WTC11 (cell line): ENCODE data around the gene TMEFF2. TPM values are rescaled to one million over a fixed set of nuclear protein-coding genes. Genes with fewer than 3 reads are reported as not detected.

ENCODE experiments used
- ATAC-seq: fragments of 200-7000 bp; cut with Tn5 transposase; 2 replicates; pipeline ENCODE4 v1.10.0; 2021; ENCODE audit warnings: mild to moderate bottlenecking, moderate library complexity
- CTCF ChIA-PET: fragments of 300-600 bp; sonication (Branson Sonifier 250); formaldehyde crosslinking; loops from one replicate; lab custom pipeline; 2021; ENCODE audit warnings: antibody characterized with exemption; lab: Charles Lee
- POLR2A ChIA-PET: fragments of 350-600 bp; sonication (Branson Sonifier 250); formaldehyde crosslinking; loops from one replicate; lab custom pipeline; 2021; ENCODE audit warnings: antibody characterized with exemption; lab: Charles Lee
- DNase-seq: peaks from one replicate; pipeline ENCODE4 v3.0.0; 2021; ENCODE audit warnings: low spot score
- H3K27ac Mint-ChIP-seq: 2 replicates; pipeline ENCODE4 v1.8.0; 2021; ENCODE audit warnings: mixed read lengths
- H3K27me3 Mint-ChIP-seq: 2 replicates; pipeline ENCODE4 v1.8.0; 2021; ENCODE audit warnings: low read depth, mild to moderate bottlenecking, moderate library complexity, mixed read lengths
- H3K36me3 Mint-ChIP-seq: 2 replicates; pipeline ENCODE4 v1.8.0; 2021; ENCODE audit warnings: mixed read lengths
- H3K4me1 Mint-ChIP-seq: 2 replicates; pipeline ENCODE4 v1.8.0; 2022; ENCODE audit warnings: mixed read lengths
- H3K4me3 Mint-ChIP-seq: 2 replicates; pipeline ENCODE4 v1.8.0; 2021; ENCODE audit warnings: mild to moderate bottlenecking, moderate library complexity, mixed read lengths
- H3K9me3 Mint-ChIP-seq: 2 replicates; pipeline ENCODE4 v1.8.0; 2021; ENCODE audit warnings: mixed read lengths
- ELF4 ChIP-seq: sonication (generic); formaldehyde crosslinking; IDR thresholded peaks from 2 replicates; pipeline ENCODE4 v1.8.1; 2022; ENCODE audit warnings: low read depth, mild to moderate bottlenecking, moderate library complexity, missing genetic modification reagents
- FOXP1 ChIP-seq: sonication (generic); formaldehyde crosslinking; IDR thresholded peaks from 2 replicates; pipeline ENCODE4 v1.8.0; 2022; ENCODE audit warnings: missing genetic modification reagents, mild to moderate bottlenecking, moderate library complexity, borderline replicate concordance
- IRF2 ChIP-seq: sonication (generic); formaldehyde crosslinking; IDR thresholded peaks from 2 replicates; pipeline ENCODE4 v1.8.0; 2022; ENCODE audit warnings: low read depth, missing genetic modification reagents, borderline replicate concordance
- KAT7 ChIP-seq: sonication (generic); formaldehyde crosslinking; IDR thresholded peaks from 2 replicates; pipeline ENCODE4 v1.8.1; 2023; ENCODE audit warnings: missing genetic modification reagents, mild to moderate bottlenecking, borderline replicate concordance
- ZNF232 ChIP-seq: sonication (generic); formaldehyde crosslinking; IDR thresholded peaks from 2 replicates; pipeline ENCODE4 v1.8.0; 2022; ENCODE audit warnings: mild to moderate bottlenecking, missing genetic modification reagents
- total RNA-seq: library from RNA; stranded (reverse); gene quantifications from 3 replicates; pipeline ENCODE4 v1.2.3, GENCODE V29; 2021
- TF ChIP-seq, protein P1 (sequence below): sonication (generic); formaldehyde crosslinking; IDR thresholded peaks from 2 replicates; pipeline ENCODE4 v1.8.1; 2022; ENCODE audit warnings: missing genetic modification reagents, borderline replicate concordance
- TF ChIP-seq, protein P2 (sequence below): sonication (generic); formaldehyde crosslinking; IDR thresholded peaks from 2 replicates; pipeline ENCODE4 v1.8.0; 2022; ENCODE audit warnings: mild to moderate bottlenecking, missing genetic modification reagents
- TF ChIP-seq, protein P3 (sequence below): fragments of 250-450 bp; sonication (Bioruptor Pico); conservative IDR thresholded peaks from 2 replicates; pipeline ENCODE4 v1.9.0; 2021; ENCODE audit warnings: mild to moderate bottlenecking
- TF ChIP-seq, protein P4 (sequence below): fragments of 250-450 bp; sonication (Bioruptor Pico); IDR thresholded peaks from 2 replicates; pipeline ENCODE4 v1.8.0; 2021; ENCODE audit warnings: mild to moderate bottlenecking
- TF ChIP-seq, protein P5 (sequence below): sonication (generic); formaldehyde crosslinking; IDR thresholded peaks from 2 replicates; pipeline ENCODE4 v1.8.1; 2022; ENCODE audit warnings: low read depth, missing genetic modification reagents, borderline replicate concordance
- TF ChIP-seq, protein P6 (sequence below): sonication (generic); formaldehyde crosslinking; IDR thresholded peaks from 2 replicates; pipeline ENCODE4 v1.8.1; 2023; ENCODE audit warnings: mild to moderate bottlenecking, missing genetic modification reagents
- TF ChIP-seq, protein P7 (sequence below): sonication (generic); formaldehyde crosslinking; IDR thresholded peaks from 2 replicates; pipeline ENCODE4 v1.8.1; 2022; ENCODE audit warnings: low read depth, mild to moderate bottlenecking, moderate library complexity, missing genetic modification reagents, borderline replicate concordance

Gene TMEFF2
- total RNA-seq, 1 experiment from 2014 or later = 2.3 TPM

DNA sequence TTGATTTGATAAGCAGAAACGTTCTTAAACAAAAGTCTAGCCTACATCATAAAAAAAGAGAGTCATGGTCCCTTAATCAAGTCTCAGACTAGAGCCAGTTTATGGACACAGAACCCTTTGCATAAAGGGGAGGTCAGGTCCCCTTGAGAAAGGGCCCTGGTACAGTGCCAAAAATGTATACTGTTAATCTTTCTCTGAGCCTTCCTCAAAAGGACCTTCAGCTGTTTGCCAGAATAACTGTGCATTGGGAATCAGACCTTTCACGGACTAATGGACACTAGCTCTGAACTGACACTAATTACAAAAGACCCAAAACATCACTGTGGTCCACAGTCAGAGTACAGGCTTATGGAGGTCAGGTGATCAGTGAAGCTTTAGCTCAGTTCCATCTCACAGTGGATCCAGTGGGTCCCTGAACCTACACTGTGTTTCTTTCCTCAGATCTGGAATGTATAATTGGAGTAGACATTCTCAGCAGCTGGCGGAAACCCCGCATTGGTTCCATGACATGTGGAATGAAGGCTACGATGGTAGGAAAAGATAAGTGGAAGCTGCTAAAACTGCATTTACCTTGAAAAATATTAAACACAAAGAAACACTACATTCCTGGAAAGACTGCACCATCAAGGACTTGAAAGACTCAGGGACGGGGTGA lies 151.4 kb downstream of the TMEFF2 start (continued):
- TF ChIP-seq, protein P1, sequence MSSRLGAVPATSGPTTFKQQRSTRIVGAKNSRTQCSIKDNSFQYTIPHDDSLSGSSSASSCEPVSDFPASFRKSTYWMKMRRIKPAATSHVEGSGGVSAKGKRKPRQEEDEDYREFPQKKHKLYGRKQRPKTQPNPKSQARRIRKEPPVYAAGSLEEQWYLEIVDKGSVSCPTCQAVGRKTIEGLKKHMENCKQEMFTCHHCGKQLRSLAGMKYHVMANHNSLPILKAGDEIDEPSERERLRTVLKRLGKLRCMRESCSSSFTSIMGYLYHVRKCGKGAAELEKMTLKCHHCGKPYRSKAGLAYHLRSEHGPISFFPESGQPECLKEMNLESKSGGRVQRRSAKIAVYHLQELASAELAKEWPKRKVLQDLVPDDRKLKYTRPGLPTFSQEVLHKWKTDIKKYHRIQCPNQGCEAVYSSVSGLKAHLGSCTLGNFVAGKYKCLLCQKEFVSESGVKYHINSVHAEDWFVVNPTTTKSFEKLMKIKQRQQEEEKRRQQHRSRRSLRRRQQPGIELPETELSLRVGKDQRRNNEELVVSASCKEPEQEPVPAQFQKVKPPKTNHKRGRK (CRISPR knock-in tag) = no peak

DNA sequence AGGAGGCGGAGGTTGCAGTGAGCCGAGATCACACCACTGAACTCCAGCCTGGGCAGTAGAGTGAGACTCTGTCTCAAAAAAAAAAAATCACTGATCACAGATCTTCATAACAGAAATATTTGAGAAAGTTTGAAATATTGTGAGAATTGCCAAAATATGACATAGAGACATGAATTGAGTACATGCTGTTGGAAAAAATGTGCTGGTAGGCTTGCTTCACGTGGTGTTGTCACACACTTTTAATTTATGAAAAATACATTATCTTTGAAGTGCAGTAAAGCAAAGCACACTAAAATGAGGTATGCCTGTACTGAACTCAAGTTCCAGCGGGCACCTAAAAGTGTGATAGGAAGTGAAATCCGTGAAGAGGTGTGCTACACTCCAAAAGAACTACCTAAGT lies 152.6 kb downstream of the TMEFF2 start:
- TF ChIP-seq ELF4 (CRISPR knock-in tag) = no peak
- no peak for TF ChIP-seq FOXP1 (CRISPR knock-in tag)
- POLR2A ChIA-PET = no interaction called here
- ATAC-seq (no peak), DNase-seq (no peak)
- no peaks in the 10 kb centered on the region for H3K36me3 Mint-ChIP-seq
- no peaks in the 10 kb centered on the region for H3K9me3 Mint-ChIP-seq
- CTCF ChIA-PET = no interaction called here
- H3K4me3 Mint-ChIP-seq = no peak overlapping the region
- no peaks in the 10 kb centered on the region for H3K4me1 Mint-ChIP-seq
- H3K27me3 Mint-ChIP-seq = no peaks in the 10 kb centered on the region
- H3K27ac Mint-ChIP-seq = no peak overlapping the region

DNA sequence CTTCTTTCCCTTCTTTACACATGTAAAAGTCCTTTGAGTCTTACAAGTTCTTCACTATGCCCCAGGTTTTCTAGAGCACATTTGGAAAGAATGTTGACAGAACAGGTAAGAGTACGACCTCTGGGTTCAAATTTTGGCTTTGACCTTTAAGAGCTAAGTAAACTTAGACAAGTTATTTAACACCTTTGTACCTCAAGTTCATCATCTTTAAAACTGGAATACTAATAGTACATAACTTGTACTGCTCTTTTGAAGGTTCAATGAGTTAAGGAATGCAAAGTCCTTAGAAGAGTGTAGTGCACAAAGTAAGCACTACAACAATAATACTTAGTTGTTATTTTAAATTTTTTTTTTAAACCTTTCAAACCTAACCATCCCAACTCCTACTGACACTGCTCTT lies 156.6 kb downstream of the TMEFF2 start:
- Mint-ChIP-seq H3K4me1 (peaks cover 7% of the 10 kb centered on the region), H3K9me3 (no peaks in the 10 kb centered on the region), H3K27ac (no peak overlapping the region), H3K27me3 (no peaks in the 10 kb centered on the region), H3K36me3 (no peaks in the 10 kb centered on the region), H3K4me3 (no peak overlapping the region)
- TF ChIP-seq, protein P2, sequence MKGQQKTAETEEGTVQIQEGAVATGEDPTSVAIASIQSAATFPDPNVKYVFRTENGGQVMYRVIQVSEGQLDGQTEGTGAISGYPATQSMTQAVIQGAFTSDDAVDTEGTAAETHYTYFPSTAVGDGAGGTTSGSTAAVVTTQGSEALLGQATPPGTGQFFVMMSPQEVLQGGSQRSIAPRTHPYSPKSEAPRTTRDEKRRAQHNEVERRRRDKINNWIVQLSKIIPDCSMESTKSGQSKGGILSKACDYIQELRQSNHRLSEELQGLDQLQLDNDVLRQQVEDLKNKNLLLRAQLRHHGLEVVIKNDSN = no peak
- TF ChIP-seq ZNF232 (CRISPR knock-in tag) (no peak), KAT7 (CRISPR knock-in tag) (no peak)
- TF ChIP-seq, protein P3, sequence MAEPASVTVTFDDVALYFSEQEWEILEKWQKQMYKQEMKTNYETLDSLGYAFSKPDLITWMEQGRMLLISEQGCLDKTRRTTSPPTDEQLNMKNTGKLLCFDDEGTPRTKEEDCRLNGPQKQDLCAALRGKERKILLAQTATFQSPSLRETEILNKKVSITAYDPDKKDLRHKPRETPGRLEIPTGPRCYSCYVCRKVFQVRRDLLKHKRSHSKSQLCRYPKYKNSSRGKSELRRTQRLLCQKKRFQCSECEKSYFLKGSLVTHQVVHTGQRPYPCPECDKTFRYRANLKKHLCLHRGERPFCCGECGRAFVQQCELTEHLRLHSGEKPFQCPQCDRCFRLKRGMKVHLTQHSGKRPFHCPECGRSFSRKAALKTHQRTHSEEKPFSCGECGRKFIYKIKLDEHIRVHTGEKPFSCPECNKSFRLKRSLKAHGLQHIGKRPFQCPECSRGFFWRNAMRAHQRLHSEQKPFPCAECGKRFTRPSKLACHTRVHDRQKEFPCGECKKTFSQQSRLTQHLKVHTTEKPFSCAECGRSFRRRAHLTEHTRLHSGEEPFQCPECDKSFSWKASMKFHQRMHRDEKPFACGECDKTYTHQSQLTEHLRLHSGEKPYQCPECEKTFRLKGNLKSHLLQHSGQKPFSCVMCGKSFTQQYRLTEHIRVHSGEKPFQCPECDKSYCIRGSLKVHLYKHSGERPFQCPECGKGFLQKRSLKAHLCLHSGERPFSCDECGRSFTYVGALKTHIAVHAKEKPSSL (CRISPR knock-in tag) = no peak
- TF ChIP-seq, protein P4, sequence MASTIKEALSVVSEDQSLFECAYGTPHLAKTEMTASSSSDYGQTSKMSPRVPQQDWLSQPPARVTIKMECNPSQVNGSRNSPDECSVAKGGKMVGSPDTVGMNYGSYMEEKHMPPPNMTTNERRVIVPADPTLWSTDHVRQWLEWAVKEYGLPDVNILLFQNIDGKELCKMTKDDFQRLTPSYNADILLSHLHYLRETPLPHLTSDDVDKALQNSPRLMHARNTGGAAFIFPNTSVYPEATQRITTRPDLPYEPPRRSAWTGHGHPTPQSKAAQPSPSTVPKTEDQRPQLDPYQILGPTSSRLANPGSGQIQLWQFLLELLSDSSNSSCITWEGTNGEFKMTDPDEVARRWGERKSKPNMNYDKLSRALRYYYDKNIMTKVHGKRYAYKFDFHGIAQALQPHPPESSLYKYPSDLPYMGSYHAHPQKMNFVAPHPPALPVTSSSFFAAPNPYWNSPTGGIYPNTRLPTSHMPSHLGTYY (CRISPR knock-in tag) = no peak
- TF ChIP-seq, protein P5, sequence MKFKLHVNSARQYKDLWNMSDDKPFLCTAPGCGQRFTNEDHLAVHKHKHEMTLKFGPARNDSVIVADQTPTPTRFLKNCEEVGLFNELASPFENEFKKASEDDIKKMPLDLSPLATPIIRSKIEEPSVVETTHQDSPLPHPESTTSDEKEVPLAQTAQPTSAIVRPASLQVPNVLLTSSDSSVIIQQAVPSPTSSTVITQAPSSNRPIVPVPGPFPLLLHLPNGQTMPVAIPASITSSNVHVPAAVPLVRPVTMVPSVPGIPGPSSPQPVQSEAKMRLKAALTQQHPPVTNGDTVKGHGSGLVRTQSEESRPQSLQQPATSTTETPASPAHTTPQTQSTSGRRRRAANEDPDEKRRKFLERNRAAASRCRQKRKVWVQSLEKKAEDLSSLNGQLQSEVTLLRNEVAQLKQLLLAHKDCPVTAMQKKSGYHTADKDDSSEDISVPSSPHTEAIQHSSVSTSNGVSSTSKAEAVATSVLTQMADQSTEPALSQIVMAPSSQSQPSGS (CRISPR knock-in tag) = no peak
- DNase-seq = no peak
- CTCF ChIA-PET = no interaction called here
- no peak for ATAC-seq
- POLR2A ChIA-PET = no interaction called here

DNA sequence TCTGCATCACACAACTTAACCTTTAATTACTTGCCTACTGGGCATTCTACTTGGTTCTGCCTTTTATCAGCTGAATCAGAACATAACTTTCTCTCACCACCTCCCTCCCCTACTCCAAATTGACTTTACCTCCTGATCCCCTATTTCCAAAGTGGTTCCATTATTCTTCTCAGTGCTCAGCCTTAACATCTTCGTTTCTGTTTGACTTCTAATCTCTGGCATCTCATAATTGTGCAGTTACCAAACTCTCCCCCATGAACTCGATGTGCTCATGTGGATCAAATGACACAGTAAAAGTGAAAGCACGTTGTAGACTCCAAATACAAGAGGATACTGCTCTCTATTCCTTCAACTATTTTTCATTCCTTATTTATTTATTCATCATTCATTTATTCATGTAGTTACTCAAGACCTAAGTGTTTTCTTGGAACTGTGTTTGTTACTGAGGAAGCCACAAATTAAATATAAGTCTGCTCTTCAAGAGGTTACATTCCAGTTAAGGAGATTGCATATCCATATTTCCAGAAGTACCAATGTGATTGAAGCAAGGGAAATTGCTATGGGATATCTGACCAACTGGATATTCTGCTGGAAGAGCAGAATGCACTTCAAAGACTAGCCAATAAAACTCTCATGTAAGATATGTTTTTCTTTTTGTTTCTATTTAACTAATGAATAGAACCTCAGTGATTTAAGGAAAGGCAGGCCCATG lies 158.8 kb downstream of the TMEFF2 start:
- no peaks in the 10 kb centered on the region for H3K9me3 Mint-ChIP-seq
- no peaks in the 10 kb centered on the region for H3K36me3 Mint-ChIP-seq
- H3K27ac Mint-ChIP-seq = no peak overlapping the region
- no peak overlapping the region for H3K4me3 Mint-ChIP-seq
- H3K4me1 Mint-ChIP-seq = peaks cover 9% of the 10 kb centered on the region
- ATAC-seq = no peak
- ChIA-PET POLR2A (no interaction called here), CTCF (no interaction called here)
- no peak for DNase-seq
- TF ChIP-seq KAT7 (CRISPR knock-in tag) (no peak), IRF2 (CRISPR knock-in tag) (no peak)
- TF ChIP-seq, protein P6, sequence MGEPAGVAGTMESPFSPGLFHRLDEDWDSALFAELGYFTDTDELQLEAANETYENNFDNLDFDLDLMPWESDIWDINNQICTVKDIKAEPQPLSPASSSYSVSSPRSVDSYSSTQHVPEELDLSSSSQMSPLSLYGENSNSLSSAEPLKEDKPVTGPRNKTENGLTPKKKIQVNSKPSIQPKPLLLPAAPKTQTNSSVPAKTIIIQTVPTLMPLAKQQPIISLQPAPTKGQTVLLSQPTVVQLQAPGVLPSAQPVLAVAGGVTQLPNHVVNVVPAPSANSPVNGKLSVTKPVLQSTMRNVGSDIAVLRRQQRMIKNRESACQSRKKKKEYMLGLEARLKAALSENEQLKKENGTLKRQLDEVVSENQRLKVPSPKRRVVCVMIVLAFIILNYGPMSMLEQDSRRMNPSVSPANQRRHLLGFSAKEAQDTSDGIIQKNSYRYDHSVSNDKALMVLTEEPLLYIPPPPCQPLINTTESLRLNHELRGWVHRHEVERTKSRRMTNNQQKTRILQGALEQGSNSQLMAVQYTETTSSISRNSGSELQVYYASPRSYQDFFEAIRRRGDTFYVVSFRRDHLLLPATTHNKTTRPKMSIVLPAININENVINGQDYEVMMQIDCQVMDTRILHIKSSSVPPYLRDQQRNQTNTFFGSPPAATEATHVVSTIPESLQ (CRISPR knock-in tag) = no peak
- TF ChIP-seq, protein P4 (CRISPR knock-in tag) = no peak
- TF ChIP-seq, protein P5 (CRISPR knock-in tag) = no peak
- TF ChIP-seq, protein P7, sequence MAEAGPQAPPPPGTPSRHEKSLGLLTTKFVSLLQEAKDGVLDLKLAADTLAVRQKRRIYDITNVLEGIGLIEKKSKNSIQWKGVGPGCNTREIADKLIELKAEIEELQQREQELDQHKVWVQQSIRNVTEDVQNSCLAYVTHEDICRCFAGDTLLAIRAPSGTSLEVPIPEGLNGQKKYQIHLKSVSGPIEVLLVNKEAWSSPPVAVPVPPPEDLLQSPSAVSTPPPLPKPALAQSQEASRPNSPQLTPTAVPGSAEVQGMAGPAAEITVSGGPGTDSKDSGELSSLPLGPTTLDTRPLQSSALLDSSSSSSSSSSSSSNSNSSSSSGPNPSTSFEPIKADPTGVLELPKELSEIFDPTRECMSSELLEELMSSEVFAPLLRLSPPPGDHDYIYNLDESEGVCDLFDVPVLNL = no peak
- H3K27me3 Mint-ChIP-seq = no peaks in the 10 kb centered on the region
